DND-41 (cell line): Measurements from ENCODE around the gene LCN1.

ENCODE experiments used
- ATAC-seq: fragments of 200-7000 bp; cut with Tn5 transposase; 3 replicates; pipeline ENCODE4 v1.9.1; 2021; ENCODE audit warnings: low read depth; ENCODE audit not compliant: insufficient read depth
- DNase-seq: peaks from one replicate; pipeline ENCODE4 v3.0.0-alpha.2; 2020
- H2AFZ ChIP-seq: 2 replicates; pipeline ENCODE4 v1.6.0; 2012; ENCODE audit warnings: low read depth, low read length
- H3K27ac ChIP-seq: 2 replicates; pipeline ENCODE4 v1.5.1; 2012; ENCODE audit warnings: low read length, inconsistent platforms
- H3K27me3 ChIP-seq: fragments of 200-600 bp; sonication (generic); 2 replicates; pipeline ENCODE4 v1.6.0; 2012; ENCODE audit warnings: low read length, mild to moderate bottlenecking, inconsistent platforms; ENCODE audit not compliant: insufficient read depth, poor library complexity
- H3K36me3 ChIP-seq: 2 replicates; pipeline ENCODE4 v1.5.1; 2012; ENCODE audit warnings: low read length, inconsistent platforms; ENCODE audit not compliant: insufficient read depth
- H3K4me1 ChIP-seq: 2 replicates; pipeline ENCODE4 v1.5.1; 2012; ENCODE audit warnings: mild to moderate bottlenecking, low read length; ENCODE audit not compliant: insufficient read depth
- H3K4me2 ChIP-seq: 2 replicates; pipeline ENCODE4 v1.6.0; 2012; ENCODE audit warnings: mild to moderate bottlenecking, moderate library complexity, low read length, inconsistent platforms; ENCODE audit not compliant: insufficient read depth
- H3K4me3 ChIP-seq, 2 experiments: fragments of 200-600 bp in 1 of 2; shearing (Covaris generic) in 1 of 2; 2 replicates each; pipeline ENCODE4 v1.5.1; 2012 to 2016; ENCODE audit warnings: inconsistent platforms in 2 of 2, low read length in 2 of 2, mild to moderate bottlenecking in 2 of 2, low read depth in 1 of 2, moderate library complexity in 1 of 2
- H3K79me2 ChIP-seq: 2 replicates; pipeline ENCODE4 v1.6.0; 2012; ENCODE audit warnings: low read length, inconsistent platforms; ENCODE audit not compliant: insufficient read depth
- H3K9ac ChIP-seq: 2 replicates; pipeline ENCODE4 v1.6.0; 2012; ENCODE audit warnings: low read depth, mild to moderate bottlenecking, inconsistent platforms, low read length, moderate library complexity
- H3K9me3 ChIP-seq: 2 replicates; pipeline ENCODE4 v1.5.1; 2012; ENCODE audit warnings: low read length, moderate library complexity, mild to moderate bottlenecking, inconsistent platforms; ENCODE audit not compliant: insufficient read depth, severe bottlenecking
- H4K20me1 ChIP-seq: 2 replicates; pipeline ENCODE4 v1.6.0; 2012; ENCODE audit warnings: low read length; ENCODE audit not compliant: insufficient read depth
- CTCF ChIP-seq: IDR thresholded peaks from 2 replicates; pipeline ENCODE4 v1.5.1; 2012; ENCODE audit warnings: borderline replicate concordance, low read length, moderate library complexity, mild to moderate bottlenecking; ENCODE audit not compliant: poor library complexity, severe bottlenecking; ENCODE audit errors: extremely low read depth
- EZH2 ChIP-seq: IDR thresholded peaks from 3 replicates; pipeline ENCODE4 v1.6.1; 2012; ENCODE audit warnings: borderline replicate concordance, low read depth, mild to moderate bottlenecking, moderate library complexity, low read length, inconsistent platforms; ENCODE audit not compliant: severe bottlenecking

The LCN1 gene

GRCh38 chr9:135500525-135501260 lies 20.5 kb upstream of the LCN1 start, which contains the start of gene MRPS2:
MRPS2 (plus strand) TSS chr9:135500682; CDS start chr9:135500711, 29 bp downstream.
- no peaks in the 10 kb centered on the region for H3K27me3 ChIP-seq
- peaks cover 30% of the 10 kb centered on the region for H3K4me1 ChIP-seq
- peaks cover 37% of the 10 kb centered on the region for H3K36me3 ChIP-seq
- ATAC-seq (peak; percentile 92), DNase-seq (peak; percentile 83)
- H3K9me3 ChIP-seq: no peaks in the 10 kb centered on the region
- H3K4me2 ChIP-seq: peak within 1 kb of the TSS; percentile 99
- peak within 1 kb of the TSS; percentile 92 for H2AFZ ChIP-seq
- peak within 1 kb of the TSS; percentile 96 for H3K9ac ChIP-seq
- TF ChIP-seq EZH2 (no peak), CTCF (peak; percentile 87)
- H3K4me3 ChIP-seq: peak within 1 kb of the TSS; percentile 76 to 93
- peaks cover 24% of the 10 kb centered on the region for H3K79me2 ChIP-seq
- H4K20me1 ChIP-seq: peaks cover 51% of the 10 kb centered on the region
- peak within 1 kb of the TSS; percentile 75 for H3K27ac ChIP-seq

GRCh38 chr9:135501261-135502167 lies 19.7 kb upstream of the LCN1 start:
- TF ChIP-seq CTCF (no peak), EZH2 (no peak)
- Histone ChIP-seq H3K36me3 (peaks cover 37% of the 10 kb centered on the region), H3K4me1 (peaks cover 30% of the 10 kb centered on the region), H3K27ac (peak overlapping the region; percentile 75), H3K9me3 (no peaks in the 10 kb centered on the region), H3K9ac (peak overlapping the region; percentile 96), H4K20me1 (peaks cover 51% of the 10 kb centered on the region), H2AFZ (peak overlapping the region; percentile 92; the same call in 1 of the 2 replicates), H3K4me2 (peak overlapping the region; percentile 99), H3K4me3 (peak overlapping the region; percentile 76 to 93), H3K79me2 (peaks cover 24% of the 10 kb centered on the region), H3K27me3 (no peaks in the 10 kb centered on the region)
- no peak for DNase-seq
- ATAC-seq: no peak

- no peak for TF ChIP-seq EZH2
- no peak for TF ChIP-seq CTCF
- Histone ChIP-seq H3K27ac (peak overlapping the region; percentile 75; the same call in 1 of the 2 replicates), H4K20me1 (peaks cover 51% of the 10 kb centered on the region), H3K27me3 (no peaks in the 10 kb centered on the region), H3K4me3 (peak overlapping the region; percentile 76 to 93; a peak in 3 of 4 replicates), H3K36me3 (peaks cover 37% of the 10 kb centered on the region), H3K4me2 (peak overlapping the region; percentile 99), H3K79me2 (peaks cover 24% of the 10 kb centered on the region), H3K9me3 (no peaks in the 10 kb centered on the region), H3K4me1 (peaks cover 30% of the 10 kb centered on the region), H3K9ac (peak overlapping the region; percentile 96), H2AFZ (no peak overlapping the region)
- DNase-seq: no peak
- no peak for ATAC-seq
Observed at GRCh38 chr9:135502168-135502872, 18.9 kb upstream of the LCN1 start.
